SH-SY5Y (cell line): Measurements from ENCODE around the gene SERPINF2.

ENCODE experiments used
- GATA2 ChIP-seq: IDR thresholded peaks from 2 replicates; pipeline ENCODE4 v1.6.1; 2011; ENCODE audit warnings: mild to moderate bottlenecking, low read depth, low read length
- GATA3 ChIP-seq: IDR thresholded peaks from 2 replicates; pipeline ENCODE4 v1.6.1; 2011; ENCODE audit warnings: low read depth, mild to moderate bottlenecking, low read length, moderate library complexity

DNA sequence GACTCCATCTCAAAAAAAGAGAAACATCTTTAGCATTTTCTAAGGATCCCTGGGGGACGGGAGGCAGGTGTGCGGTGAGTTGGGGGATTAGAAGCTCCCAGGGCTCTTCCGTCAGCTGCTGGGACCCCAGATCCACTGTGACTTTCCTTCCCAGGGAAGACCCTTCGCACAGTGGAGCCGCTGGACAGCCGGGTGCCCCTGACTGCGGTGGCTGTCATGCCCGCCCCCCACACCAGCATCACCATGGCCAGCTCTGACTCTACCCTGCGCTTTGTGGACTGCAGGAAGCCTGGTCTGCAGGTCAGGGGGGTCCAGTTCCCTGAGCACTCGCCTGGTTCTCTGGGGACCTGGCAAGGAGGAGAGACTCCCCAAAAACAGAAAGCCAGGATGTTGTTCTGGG is 7.3 kb upstream of the SERPINF2 start:
- TF ChIP-seq GATA3 (no peak), GATA2 (no peak)
